Posterior cingulate gyrus (tissue), 11 donors: ENCODE results near the gene LSM2.

Experiments used
- DNase-seq, 10 donors: peaks; one replicate each; pipeline versions ENCODE4 v3.0.0 to v3.0.0-alpha.2; 2020 to 2021; ENCODE audit warnings: mixed read lengths in 3 of 10
- intact Hi-C: fragments of 100-400 bp; cut with DNase I; formaldehyde crosslinking; loops from one replicate; pipeline ENCODE4 v1.15.1; 2023

Gene LSM2

GRCh38 chr6:31780507-31781243 lies 26.1 kb downstream of the LSM2 start:
- intact Hi-C loops: no loop called here
- peak in 2 of 10 donors; percentile 67 to 76 for DNase-seq

GRCh38 chr6:31779908-31780307 lies 26.9 kb downstream of the LSM2 start:
- DNase-seq: peak in 3 of 10 donors; percentile 26 to 79 (median 60)
- intact Hi-C loops: no loop called here

- intact Hi-C loops: no loop called here
- peak in 3 of 10 donors; percentile 61 to 76 (median 70) for DNase-seq
These were observed 27.5 kb downstream of the LSM2 start for GRCh38 chr6:31778999-31779885.

GRCh38 chr6:31778193-31778592 lies 28.6 kb downstream of the LSM2 start:
- peak in 2 of 10 donors; percentile 20 to 43 for DNase-seq
- intact Hi-C loops: no loop called here

- peak in 1 of 10 donors; percentile 27 for DNase-seq
- intact Hi-C loops: no loop called here
These were observed 29.1 kb downstream of the LSM2 start for GRCh38 chr6:31777667-31778050.

GRCh38 chr6:31776989-31777666 lies 29.6 kb downstream of the LSM2 start, which contains the start of gene VWA7:
TSS of gene VWA7 (minus strand) at chr6:31777328. CDS start at chr6:31776779, 549 bp downstream.
- peak in 7 of 10 donors; percentile 38 to 93 (median 58) for DNase-seq
- intact Hi-C loops: no loop called here

- intact Hi-C loops: no loop called here
- peak in 6 of 10 donors; percentile 40 to 91 (median 67) for DNase-seq
These were observed 30.2 kb downstream of the LSM2 start for GRCh38 chr6:31776485-31776988.

GRCh38 chr6:31775633-31776484 lies 30.9 kb downstream of the LSM2 start:
- intact Hi-C loops: no loop called here
- peak in 3 of 10 donors; percentile 39 to 72 (median 67) for DNase-seq

GRCh38 chr6:31775184-31775583 lies 31.6 kb downstream of the LSM2 start:
- DNase-seq: peak in 3 of 10 donors; percentile 24 to 62 (median 51)
- intact Hi-C loops: no loop called here

- intact Hi-C loops: no loop called here
- peak in 1 of 10 donors; percentile 26 for DNase-seq
These were observed 34.8 kb downstream of the LSM2 start for GRCh38 chr6:31771992-31772358.

- no peak for DNase-seq
- intact Hi-C loops: no loop called here
These were observed 35.9 kb downstream of the LSM2 start for GRCh38 chr6:31770860-31771259.

- intact Hi-C loops: no loop called here
- DNase-seq: peak in 3 of 10 donors; percentile 29 to 66 (median 55)
These were observed 36.9 kb downstream of the LSM2 start for GRCh38 chr6:31769684-31770371.

GRCh38 chr6:31768363-31769257 lies 38.2 kb downstream of the LSM2 start:
- intact Hi-C loops: no loop called here

GRCh38 chr6:31767096-31767645 lies 39.6 kb downstream of the LSM2 start:
- intact Hi-C loops: no loop called here
- DNase-seq: peak in 2 of 10 donors; percentile 29 to 48

More at GRCh38 chr6:31768363-31769257, 38.2 kb downstream of the LSM2 start:
- peak in 2 of 10 donors; percentile 28 to 38 for DNase-seq

GRCh38 chr6:31765910-31766794 lies 40.6 kb downstream of the LSM2 start:
- intact Hi-C loops: no loop called here
- DNase-seq: peak in 2 of 10 donors; percentile 65 to 69

- intact Hi-C loops: no loop called here
These were observed 41.2 kb downstream of the LSM2 start for GRCh38 chr6:31765559-31765909.

GRCh38 chr6:31764198-31764597 lies 42.6 kb downstream of the LSM2 start:
- intact Hi-C loops: no loop called here
- peak in 2 of 10 donors; percentile 19 to 26 for DNase-seq

More at GRCh38 chr6:31765559-31765909, 41.2 kb downstream of the LSM2 start:
- peak in 1 of 10 donors; percentile 49 for DNase-seq
